HG02970 (cell line): ENCODE results near the gene ZNF43.
A peak's percentile ranks its signal among the peaks of the same experiment; 100 is the strongest.
"Not testable (repeated sequence)": the region's sequence is repeated elsewhere in the genome, so short reads cannot be mapped to it uniquely, and the experiment has no call there.

Experiments used
- ATAC-seq: cut with Tn5 transposase; IDR thresholded peaks from one replicate; pipeline ENCODE4 v1.9.1; 2021; ENCODE audit warnings: mild to moderate bottlenecking, moderate library complexity, moderate number of reproducible peaks; ENCODE audit not compliant: unreplicated experiment, low FRiP score

ZNF43 gene

GRCh38 chr19:21812448-21812847 lies 23.5 kb downstream of the ZNF43 start:
- no peak for ATAC-seq

GRCh38 chr19:21808400-21809000 lies 27.5 kb downstream of the ZNF43 start:
- not testable (repeated sequence) for ATAC-seq

- ATAC-seq: no peak
Observed at GRCh38 chr19:21789466-21790085, 46.4 kb downstream of the ZNF43 start.

GRCh38 chr19:21786936-21787335 lies 49.0 kb downstream of the ZNF43 start:
- no peak for ATAC-seq

- not testable (repeated sequence) for ATAC-seq
Observed at GRCh38 chr19:21775792-21776191, 60.2 kb downstream of the ZNF43 start.

- peak; percentile 96 for ATAC-seq
Observed at GRCh38 chr19:21767065-21767800, 68.7 kb downstream of the ZNF43 start, which contains the start of gene ZNF100. ZNF100 (minus strand) TSS chr19:21767579; CDS start chr19:21767429, 150 bp downstream.

- ATAC-seq: peak; percentile 6
Observed at GRCh38 chr19:21766705-21767064, 69.3 kb downstream of the ZNF43 start.

- ATAC-seq: no peak
Observed at GRCh38 chr19:21765151-21765550, 70.8 kb downstream of the ZNF43 start.

GRCh38 chr19:21761547-21761946 lies 74.4 kb downstream of the ZNF43 start:
- not testable (repeated sequence) for ATAC-seq

- no peak for ATAC-seq
Observed at GRCh38 chr19:21758296-21758695, 77.7 kb downstream of the ZNF43 start.

GRCh38 chr19:21755555-21755954 lies 80.4 kb downstream of the ZNF43 start:
- ATAC-seq: not testable (repeated sequence)
